ENCODE measurements around the gene IL18RAP.

DNA sequence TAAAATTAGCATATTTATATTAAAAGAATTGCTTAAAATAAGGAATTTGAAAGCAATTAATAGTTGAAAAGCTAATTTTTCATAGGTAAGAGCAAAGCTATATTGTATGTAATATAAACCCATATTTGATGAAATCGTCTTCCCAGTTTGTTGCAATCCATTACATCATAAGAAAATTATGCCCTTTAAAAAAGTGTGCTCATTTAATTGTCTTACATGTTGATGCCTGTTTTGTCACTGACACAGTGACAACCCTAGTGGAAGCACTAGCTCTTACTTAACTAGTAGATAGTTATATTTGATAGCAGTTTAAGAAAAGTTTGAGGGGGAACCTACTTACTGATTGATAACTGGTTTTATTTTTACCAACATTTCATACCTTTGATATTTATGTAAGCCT, 30.0 kb upstream of the IL18RAP start:
- TF ChIP-seq, protein P1, sequence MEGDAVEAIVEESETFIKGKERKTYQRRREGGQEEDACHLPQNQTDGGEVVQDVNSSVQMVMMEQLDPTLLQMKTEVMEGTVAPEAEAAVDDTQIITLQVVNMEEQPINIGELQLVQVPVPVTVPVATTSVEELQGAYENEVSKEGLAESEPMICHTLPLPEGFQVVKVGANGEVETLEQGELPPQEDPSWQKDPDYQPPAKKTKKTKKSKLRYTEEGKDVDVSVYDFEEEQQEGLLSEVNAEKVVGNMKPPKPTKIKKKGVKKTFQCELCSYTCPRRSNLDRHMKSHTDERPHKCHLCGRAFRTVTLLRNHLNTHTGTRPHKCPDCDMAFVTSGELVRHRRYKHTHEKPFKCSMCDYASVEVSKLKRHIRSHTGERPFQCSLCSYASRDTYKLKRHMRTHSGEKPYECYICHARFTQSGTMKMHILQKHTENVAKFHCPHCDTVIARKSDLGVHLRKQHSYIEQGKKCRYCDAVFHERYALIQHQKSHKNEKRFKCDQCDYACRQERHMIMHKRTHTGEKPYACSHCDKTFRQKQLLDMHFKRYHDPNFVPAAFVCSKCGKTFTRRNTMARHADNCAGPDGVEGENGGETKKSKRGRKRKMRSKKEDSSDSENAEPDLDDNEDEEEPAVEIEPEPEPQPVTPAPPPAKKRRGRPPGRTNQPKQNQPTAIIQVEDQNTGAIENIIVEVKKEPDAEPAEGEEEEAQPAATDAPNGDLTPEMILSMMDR (IDR thresholded peaks at IDR 0.05; ENCODE audit: poor library complexity): no peak
- no peak for TF ChIP-seq EZH2 (IDR thresholded peaks at IDR 0.05; ENCODE audit: borderline replicate concordance)
- no peak for TF ChIP-seq EZH2phosphoT487 (IDR thresholded peaks at IDR 0.05; ENCODE audit: low read depth, severe bottlenecking, unreplicated experiment)
